CD1c-positive myeloid dendritic cell (primary cell): ENCODE results near the gene FKBP11.

ENCODE experiments used
- DNase-seq: peaks from one replicate; pipeline ENCODE4 v3.0.0-alpha.2; 2016; ENCODE audit errors: extremely low spot score

Gene FKBP11

GRCh38 chr12:48956279-48957140 is 31.2 kb upstream of the FKBP11 start:
- DNase-seq: peak; percentile 93

- DNase-seq: peak; percentile 81
These were observed 29.7 kb upstream of the FKBP11 start for GRCh38 chr12:48954841-48955501.

- DNase-seq: no peak
These were observed 28.8 kb upstream of the FKBP11 start for GRCh38 chr12:48954061-48954460.

- no peak for DNase-seq
These were observed 27.4 kb upstream of the FKBP11 start for GRCh38 chr12:48952691-48953090.

- no peak for DNase-seq
These were observed 22.4 kb upstream of the FKBP11 start for GRCh38 chr12:48947727-48948126.

- no peak for DNase-seq
These were observed 21.7 kb upstream of the FKBP11 start for GRCh38 chr12:48946943-48947342.

GRCh38 chr12:48946205-48946604 is 20.9 kb upstream of the FKBP11 start:
- no peak for DNase-seq

GRCh38 chr12:48943221-48943620 is 17.9 kb upstream of the FKBP11 start:
- DNase-seq: no peak

GRCh38 chr12:48940181-48940580 is 14.9 kb upstream of the FKBP11 start:
- peak; percentile 71 for DNase-seq

- DNase-seq: peak; percentile 43
These were observed 13.5 kb upstream of the FKBP11 start for GRCh38 chr12:48938805-48939204.

- no peak for DNase-seq
These were observed 11.9 kb upstream of the FKBP11 start for GRCh38 chr12:48937170-48937569.

GRCh38 chr12:48936379-48936979 is 11.2 kb upstream of the FKBP11 start:
- peak; percentile 79 for DNase-seq

- no peak for DNase-seq
These were observed 9.0 kb upstream of the FKBP11 start for GRCh38 chr12:48934312-48934706.

- peak; percentile 6 for DNase-seq
These were observed 8.5 kb upstream of the FKBP11 start for GRCh38 chr12:48933664-48934311.

GRCh38 chr12:48932878-48933277 is 7.6 kb upstream of the FKBP11 start:
- peak; percentile 3 for DNase-seq

- DNase-seq: no peak
These were observed 5.2 kb upstream of the FKBP11 start for GRCh38 chr12:48930475-48930874.

GRCh38 chr12:48929551-48929950 is 4.3 kb upstream of the FKBP11 start:
- DNase-seq: no peak

GRCh38 chr12:48927261-48927660 is 2.0 kb upstream of the FKBP11 start:
- no peak for DNase-seq

GRCh38 chr12:48924617-48925303 is 532 bp downstream of the FKBP11 start:
- peak; percentile 53 for DNase-seq

- DNase-seq: no peak
These were observed 2.2 kb downstream of the FKBP11 start for GRCh38 chr12:48923117-48923516.

- DNase-seq: no peak
These were observed 7.3 kb downstream of the FKBP11 start for GRCh38 chr12:48917857-48918537.
